ENCODE data around the gene KRTAP12-4. TPM values are rescaled to one million over a fixed set of nuclear protein-coding genes. Genes with fewer than 3 reads are reported as not detected.
"Not testable (repeated sequence)": the region's sequence is repeated elsewhere in the genome, so short reads cannot be mapped to it uniquely, and the experiment has no call there.

KRTAP12-4 gene
- total RNA-seq, 1 donor from 2014 or later, result not detected

- intact Hi-C loops (cut with micrococcal nuclease), result no loop called here
- peaks cover 46% of the 10 kb centered on the region for H3K9me3 Mint-ChIP-seq
- H3K4me3 Mint-ChIP-seq, result no peak overlapping the region
- H3K27me3 Mint-ChIP-seq (ENCODE audit: insufficient read depth), result peaks cover 3% of the 10 kb centered on the region
- peaks cover 15% of the 10 kb centered on the region for H3K36me3 Mint-ChIP-seq (ENCODE audit: low read depth)
- no peak overlapping the region for H3K27ac Mint-ChIP-seq
- no peak for DNase-seq (ENCODE audit: low spot score)
- peaks cover 21% of the 10 kb centered on the region for H3K4me1 Mint-ChIP-seq (ENCODE audit: low read depth)
Measured at GRCh38 chr21:44614161-44614631, 40.3 kb downstream of the KRTAP12-4 start.

- H3K36me3 Mint-ChIP-seq (ENCODE audit: low read depth), result peaks cover 9% of the 10 kb centered on the region
- H3K27ac Mint-ChIP-seq, result no peak overlapping the region
- H3K27me3 Mint-ChIP-seq (ENCODE audit: insufficient read depth), result peaks cover 3% of the 10 kb centered on the region
- H3K4me3 Mint-ChIP-seq, result no peak overlapping the region
- intact Hi-C loops (cut with micrococcal nuclease), result no loop called here
- H3K4me1 Mint-ChIP-seq (ENCODE audit: low read depth), result peaks cover 15% of the 10 kb centered on the region
- H3K9me3 Mint-ChIP-seq, result peaks cover 45% of the 10 kb centered on the region
- no peak for DNase-seq (ENCODE audit: low spot score)
Measured at GRCh38 chr21:44613386-44614155, 40.9 kb downstream of the KRTAP12-4 start.

- Mint-ChIP-seq H3K36me3 (ENCODE audit: low read depth) (peaks cover 5% of the 10 kb centered on the region), H3K4me3 (no peak overlapping the region)
Measured at GRCh38 chr21:44612669-44613229, 41.7 kb downstream of the KRTAP12-4 start.

DNA sequence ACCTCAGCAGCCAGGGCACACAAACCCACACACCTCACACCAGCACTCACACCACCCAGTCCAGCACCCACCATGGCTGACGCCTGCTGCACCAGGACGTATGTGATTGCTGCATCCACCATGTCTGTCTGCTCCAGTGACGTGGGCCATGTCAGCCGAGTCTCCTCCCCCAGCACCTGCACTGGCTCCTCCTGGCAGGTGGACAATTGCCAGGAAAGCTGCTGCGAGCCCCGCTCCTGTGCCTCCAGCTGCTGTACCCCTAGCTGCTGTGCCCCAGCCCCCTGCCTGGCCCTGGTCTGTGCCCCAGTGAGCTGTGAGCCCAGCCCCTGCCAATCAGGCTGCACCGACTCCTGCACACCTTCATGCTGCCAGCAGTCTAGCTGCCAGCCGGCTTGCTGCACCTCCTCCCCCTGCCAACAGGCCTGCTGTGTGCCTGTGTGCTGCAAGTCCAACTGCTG lies 42.4 kb downstream of the KRTAP12-4 start, which contains the start of gene KRTAP10-8:
TSS of gene KRTAP10-8 (plus strand) at position 51 of the 458 bp plus-strand sequence. CDS start at position 73, 22 bp downstream.
- H3K27ac Mint-ChIP-seq, result no peak within 1 kb of the TSS
- H3K4me1 Mint-ChIP-seq (ENCODE audit: low read depth), result peaks cover 8% of the 10 kb centered on the region
- peaks cover 41% of the 10 kb centered on the region for H3K9me3 Mint-ChIP-seq
- intact Hi-C loops (cut with micrococcal nuclease), result no loop called here
- no peak for DNase-seq (ENCODE audit: low spot score)
- H3K4me3 Mint-ChIP-seq, result no peak within 1 kb of the TSS
- peaks cover 5% of the 10 kb centered on the region for H3K36me3 Mint-ChIP-seq (ENCODE audit: low read depth)
- H3K27me3 Mint-ChIP-seq (ENCODE audit: insufficient read depth), result peaks cover 6% of the 10 kb centered on the region

More at GRCh38 chr21:44612669-44613229, 41.7 kb downstream of the KRTAP12-4 start:
- intact Hi-C loops (cut with micrococcal nuclease), result no loop called here
- Mint-ChIP-seq H3K27ac (no peak overlapping the region), H3K27me3 (ENCODE audit: insufficient read depth) (peaks cover 6% of the 10 kb centered on the region), H3K4me1 (ENCODE audit: low read depth) (peaks cover 8% of the 10 kb centered on the region), H3K9me3 (peaks cover 37% of the 10 kb centered on the region)
- no peak for DNase-seq (ENCODE audit: low spot score)

GRCh38 chr21:44611551-44611950 lies 42.9 kb downstream of the KRTAP12-4 start:
- Mint-ChIP-seq H3K27ac (no peak overlapping the region), H3K9me3 (peaks cover 41% of the 10 kb centered on the region), H3K36me3 (ENCODE audit: low read depth) (peaks cover 5% of the 10 kb centered on the region), H3K4me3 (no peak overlapping the region), H3K4me1 (ENCODE audit: low read depth) (peaks cover 8% of the 10 kb centered on the region), H3K27me3 (ENCODE audit: insufficient read depth) (peaks cover 10% of the 10 kb centered on the region)
- no peak for DNase-seq (ENCODE audit: low spot score)
- intact Hi-C loops (cut with micrococcal nuclease), result no loop called here

DNA sequence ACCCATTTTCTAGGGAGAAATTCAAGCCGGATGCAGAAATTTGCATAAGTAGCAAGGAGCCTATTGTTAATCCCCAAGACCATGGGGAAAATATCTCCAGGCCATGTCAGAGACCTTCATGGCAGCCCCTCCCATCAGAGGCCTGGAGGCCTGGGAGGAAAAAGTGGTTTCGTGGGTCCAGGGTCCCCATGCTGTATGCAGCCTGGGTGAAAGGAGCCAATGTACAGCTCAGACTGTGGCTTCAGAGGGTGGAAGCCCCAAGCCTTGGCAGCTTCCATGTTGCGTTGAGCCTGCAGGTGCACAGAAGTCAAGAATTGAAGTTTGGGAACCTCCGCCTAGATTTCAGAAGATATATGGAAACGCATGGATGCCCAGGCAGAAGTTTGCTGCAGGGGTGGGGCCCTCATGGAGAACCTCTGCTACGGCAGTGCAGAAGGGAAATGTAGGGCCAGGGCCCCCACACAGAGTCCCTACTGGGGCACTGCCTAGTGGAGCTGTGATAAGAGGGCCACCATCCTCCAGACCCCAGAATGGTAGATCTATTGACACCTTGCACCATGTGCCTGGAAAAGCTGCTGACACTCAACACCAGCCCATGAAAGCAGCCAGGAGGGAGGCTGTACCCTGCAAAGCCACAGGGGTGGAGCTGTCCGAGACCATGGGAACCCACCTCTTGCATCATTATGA lies 44.2 kb downstream of the KRTAP12-4 start:
- H3K4me3 Mint-ChIP-seq; H3K36me3 Mint-ChIP-seq (ENCODE audit: low read depth); DNase-seq (ENCODE audit: low spot score); H3K27ac Mint-ChIP-seq; intact Hi-C loops (cut with micrococcal nuclease); H3K4me1 Mint-ChIP-seq (ENCODE audit: low read depth): not testable (repeated sequence)
- Mint-ChIP-seq H3K9me3 (peaks cover 41% of the 10 kb centered on the region), H3K27me3 (ENCODE audit: insufficient read depth) (peaks cover 10% of the 10 kb centered on the region)

GRCh38 chr21:44609193-44609592 lies 45.3 kb downstream of the KRTAP12-4 start:
- peaks cover 5% of the 10 kb centered on the region for H3K36me3 Mint-ChIP-seq (ENCODE audit: low read depth)
- peaks cover 14% of the 10 kb centered on the region for H3K27me3 Mint-ChIP-seq (ENCODE audit: insufficient read depth)
- intact Hi-C loops (cut with micrococcal nuclease), result no loop called here
- no peaks in the 10 kb centered on the region for H3K4me1 Mint-ChIP-seq (ENCODE audit: low read depth)
- H3K4me3 Mint-ChIP-seq, result no peak overlapping the region
- no peak for DNase-seq (ENCODE audit: low spot score)
- peaks cover 42% of the 10 kb centered on the region for H3K9me3 Mint-ChIP-seq
- H3K27ac Mint-ChIP-seq, result no peak overlapping the region

DNA sequence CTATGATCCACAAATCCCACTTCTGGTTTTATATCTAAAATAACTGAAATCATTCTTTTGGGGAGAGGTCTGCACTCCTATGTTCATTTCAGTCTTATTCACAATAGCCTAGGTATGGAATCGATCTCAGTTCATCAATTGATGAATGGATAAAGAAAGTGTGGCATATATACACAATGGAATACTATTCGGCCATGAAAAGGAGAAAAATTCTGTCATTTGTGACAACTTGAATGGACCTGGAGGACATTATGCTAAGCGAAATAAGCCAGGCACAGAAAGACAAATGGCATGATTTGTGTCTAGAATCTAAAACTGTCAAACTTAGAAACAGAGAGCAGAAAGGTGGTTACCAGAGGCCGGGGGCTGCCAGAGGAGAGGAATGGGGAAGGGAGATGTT lies 48.0 kb downstream of the KRTAP12-4 start:
- Mint-ChIP-seq H3K27me3 (ENCODE audit: insufficient read depth) (peaks cover 16% of the 10 kb centered on the region), H3K4me1 (ENCODE audit: low read depth) (no peaks in the 10 kb centered on the region), H3K9me3 (peaks cover 41% of the 10 kb centered on the region), H3K27ac (no peak overlapping the region), H3K4me3 (no peak overlapping the region), H3K36me3 (ENCODE audit: low read depth) (peaks cover 3% of the 10 kb centered on the region)
- DNase-seq (ENCODE audit: low spot score), result no peak
- intact Hi-C loops (cut with micrococcal nuclease), result no loop called here

Other genes starting within 250 kb of the KRTAP12-4 start
- gene LRRC3, start 199.1 kb downstream of the KRTAP12-4 start, total RNA-seq, result 1.8 and 1.9 TPM in 2 replicates
- not detected in 2 replicates for gene KRTAP10-1, start 114.5 kb downstream of the KRTAP12-4 start, total RNA-seq
- gene KRTAP10-2, start 103.2 kb downstream of the KRTAP12-4 start, total RNA-seq, result not detected in 2 replicates
- not detected in 2 replicates for gene KRTAP10-3, start 95.9 kb downstream of the KRTAP12-4 start, total RNA-seq
- not detected in 2 replicates for gene KRTAP10-4, start 80.9 kb downstream of the KRTAP12-4 start, total RNA-seq
- gene KRTAP10-5, start 74.1 kb downstream of the KRTAP12-4 start, total RNA-seq, result not detected in 2 replicates
- not detected in 2 replicates for gene KRTAP10-6, start 62.2 kb downstream of the KRTAP12-4 start, total RNA-seq
- gene KRTAP10-7, start 54.1 kb downstream of the KRTAP12-4 start, total RNA-seq, result not detected in 2 replicates
- gene KRTAP10-8, start 42.6 kb downstream of the KRTAP12-4 start, total RNA-seq, result not detected in 2 replicates
- not detected in 2 replicates for gene KRTAP10-9, start 27.6 kb downstream of the KRTAP12-4 start, total RNA-seq
- gene KRTAP10-10, start 17.3 kb downstream of the KRTAP12-4 start, total RNA-seq, result not detected in 2 replicates
- gene KRTAP10-11, start 8.2 kb downstream of the KRTAP12-4 start, total RNA-seq, result not detected in 2 replicates
- not detected in 2 replicates for gene KRTAP12-3, start 3.3 kb upstream of the KRTAP12-4 start, total RNA-seq
- gene KRTAP12-2, start 12.3 kb upstream of the KRTAP12-4 start, total RNA-seq, result not detected in 2 replicates
- gene KRTAP12-1, start 27.5 kb upstream of the KRTAP12-4 start, total RNA-seq, result not detected in 2 replicates
- not detected in 2 replicates for gene KRTAP10-12, start 42.5 kb upstream of the KRTAP12-4 start, total RNA-seq
- gene TSPEAR, start 56.9 kb upstream of the KRTAP12-4 start, total RNA-seq, result not detected in 2 replicates
- 137 and 151 TPM in 2 replicates for gene UBE2G2, start 147.2 kb upstream of the KRTAP12-4 start, total RNA-seq
- gene SUMO3, start 163.4 kb upstream of the KRTAP12-4 start, total RNA-seq, result 86.9 and 88.6 TPM in 2 replicates
- 46.7 and 48.7 TPM in 2 replicates for gene PTTG1IP, start 219.0 kb upstream of the KRTAP12-4 start, total RNA-seq